GM15510 (cell line): Measurements from ENCODE around the gene COX19.

Experiments used
- POLR2A ChIP-seq: IDR thresholded peaks from 3 replicates; pipeline ENCODE4 v1.6.1; 2011; ENCODE audit warnings: borderline replicate concordance; ENCODE audit not compliant: insufficient read length; ENCODE audit errors: extremely low read depth

The COX19 gene

DNA sequence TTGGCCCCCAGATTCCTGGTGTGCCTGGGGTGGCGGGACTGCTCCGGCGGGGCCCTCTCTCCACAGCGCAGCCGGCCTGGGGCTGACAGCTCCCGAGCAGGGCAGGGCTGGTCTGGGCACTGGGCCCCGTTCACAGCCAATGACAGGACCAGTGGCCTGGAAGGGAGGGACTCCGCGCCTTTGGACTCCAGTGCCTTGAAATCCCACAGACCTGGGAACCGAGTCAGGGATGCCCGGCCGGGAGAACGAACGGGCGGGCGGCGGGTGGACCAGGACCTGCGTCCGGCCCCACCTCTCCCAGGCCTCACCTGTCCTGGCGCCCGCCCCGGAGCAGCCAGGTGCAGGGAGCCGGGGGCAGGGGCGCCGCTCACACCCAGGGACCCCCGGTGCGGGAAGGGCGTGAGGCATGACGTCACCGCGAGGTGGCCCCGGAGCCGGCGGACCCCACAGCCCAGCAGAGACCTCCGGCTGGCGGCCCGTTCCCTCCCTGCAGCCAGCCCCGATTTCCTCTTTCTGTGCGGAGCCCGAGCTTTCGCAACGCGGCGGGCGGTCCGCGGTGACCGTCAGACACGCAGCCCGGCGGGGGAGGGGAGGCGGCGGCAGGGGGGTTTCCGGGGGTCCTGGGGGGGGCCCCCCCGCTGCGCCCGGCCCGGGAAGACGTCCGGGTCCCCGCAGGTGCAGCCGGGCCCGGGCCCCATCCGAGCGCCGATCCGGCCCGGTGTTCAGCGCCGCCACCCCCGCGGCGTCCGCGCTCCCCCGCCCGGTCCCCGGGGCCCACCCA, 21.6 kb downstream of the COX19 start:
- no peak for TF ChIP-seq POLR2A

GRCh38 chr7:952548-953441, 22.6 kb downstream of the COX19 start:
- no peak for TF ChIP-seq POLR2A

DNA sequence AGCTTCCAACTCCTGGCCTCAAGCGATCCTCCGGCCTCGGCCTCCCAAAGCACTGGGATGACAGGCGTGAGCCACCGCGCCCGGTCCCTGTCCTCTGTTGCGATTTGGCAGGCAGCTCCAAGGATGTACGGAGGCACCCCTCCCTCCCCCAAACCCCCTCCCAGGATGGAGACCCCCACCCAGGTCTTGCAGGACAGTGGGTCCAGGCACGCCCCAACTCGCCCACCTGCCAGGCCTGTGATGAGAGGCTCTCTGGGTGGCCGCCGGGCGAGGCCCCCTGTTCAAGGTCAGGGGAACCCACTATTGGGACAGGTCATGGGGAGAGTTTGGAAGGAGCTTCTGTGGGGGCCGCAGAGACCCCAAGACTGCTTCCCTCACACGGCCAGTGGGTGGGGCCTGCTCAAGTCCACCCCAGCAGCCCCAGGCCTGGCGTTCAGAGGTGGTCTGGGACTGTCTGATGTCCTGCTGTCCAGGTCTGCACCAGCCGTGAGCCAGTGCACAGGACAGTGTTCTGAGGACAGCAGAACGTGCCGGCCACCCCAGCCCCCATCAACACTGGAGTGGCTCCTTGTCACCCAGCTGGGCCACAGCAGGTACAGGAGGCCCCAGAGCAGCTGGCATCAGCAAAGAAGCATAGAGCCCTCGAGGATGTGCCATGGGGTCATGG, 23.3 kb downstream of the COX19 start:
- TF ChIP-seq POLR2A = no peak

DNA sequence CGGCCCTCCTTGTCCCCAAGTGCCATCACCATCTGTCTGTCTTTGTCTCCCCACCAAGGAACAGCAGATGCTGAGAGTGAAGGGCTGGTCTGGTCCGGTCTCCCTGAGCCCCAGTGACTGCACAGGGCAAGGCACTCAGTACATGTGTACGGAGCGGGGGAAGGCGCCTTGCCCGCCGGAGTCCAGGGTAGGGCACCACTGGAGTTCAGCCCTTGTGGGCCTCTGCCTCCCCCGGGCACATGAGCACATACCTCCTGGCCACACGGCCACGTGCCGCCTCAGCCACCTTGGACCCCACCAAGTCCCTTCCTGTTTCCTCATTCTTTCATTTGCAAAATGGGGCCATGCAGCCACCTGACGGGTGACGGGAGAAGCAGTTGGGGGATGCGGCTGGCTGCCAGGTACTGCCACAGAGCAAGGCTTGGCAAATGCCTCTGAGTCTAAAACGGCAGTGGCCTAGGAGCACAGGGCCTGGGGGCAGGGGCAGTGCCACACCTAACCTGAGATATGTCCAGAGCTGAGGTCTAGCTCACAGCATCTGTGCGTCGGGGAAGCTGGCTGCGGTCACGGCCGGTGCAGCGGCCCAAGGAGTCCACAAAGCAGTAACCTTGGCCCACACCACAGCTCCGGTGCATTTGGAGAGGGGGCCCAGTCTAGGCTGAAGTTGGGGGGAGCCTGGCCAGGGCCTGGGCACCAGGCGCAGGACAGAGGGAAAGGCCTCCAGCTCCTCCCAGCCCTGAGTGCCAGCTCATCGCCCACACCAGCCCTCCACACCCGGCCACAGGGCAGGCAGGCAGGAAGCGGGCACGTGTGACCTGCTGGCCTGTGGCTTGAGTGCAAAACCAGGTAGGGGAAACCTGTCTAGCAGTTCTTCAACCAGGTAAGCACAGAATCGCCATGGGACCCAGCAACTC, 26.1 kb downstream of the COX19 start:
- TF ChIP-seq POLR2A = no peak

DNA sequence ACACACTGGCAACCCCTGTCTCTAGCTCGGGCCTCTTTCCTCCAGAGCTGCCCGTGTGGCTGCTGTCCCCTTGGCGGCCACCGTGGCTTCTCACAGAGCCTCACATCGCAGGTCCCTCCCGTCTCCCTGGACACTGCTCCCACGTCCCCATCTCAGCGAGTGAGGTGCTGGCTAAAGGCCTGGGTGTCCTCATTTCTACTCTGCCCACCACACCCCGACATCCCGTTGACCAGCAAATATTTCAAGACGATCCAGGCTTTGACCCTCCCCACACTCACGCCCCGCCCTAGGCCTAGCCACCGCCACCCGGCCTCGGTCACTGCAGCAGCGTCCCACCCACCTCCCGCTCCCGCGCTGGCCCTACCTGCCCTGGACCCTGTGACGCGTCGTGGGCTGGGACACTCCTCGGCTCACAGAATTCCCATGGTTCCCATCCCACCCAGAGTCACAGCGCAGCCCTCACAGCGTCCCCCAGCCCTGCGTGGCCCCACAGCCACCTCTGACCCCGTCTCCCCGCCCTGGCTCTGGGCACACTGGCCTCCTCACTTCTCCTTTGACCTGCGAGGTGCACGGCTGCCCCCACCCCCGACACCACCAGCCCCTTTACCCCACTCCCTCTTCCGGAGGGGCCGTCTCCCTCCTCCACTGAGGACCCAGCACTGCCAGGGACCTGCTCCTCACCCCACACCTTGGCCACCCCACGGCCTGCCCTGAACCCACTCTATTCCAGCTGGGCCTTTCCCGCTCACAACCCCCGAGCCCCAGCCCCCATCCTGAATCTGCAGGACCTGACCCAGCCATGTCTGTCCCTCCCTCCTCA, 27.7 kb downstream of the COX19 start:
- TF ChIP-seq POLR2A = no peak

DNA sequence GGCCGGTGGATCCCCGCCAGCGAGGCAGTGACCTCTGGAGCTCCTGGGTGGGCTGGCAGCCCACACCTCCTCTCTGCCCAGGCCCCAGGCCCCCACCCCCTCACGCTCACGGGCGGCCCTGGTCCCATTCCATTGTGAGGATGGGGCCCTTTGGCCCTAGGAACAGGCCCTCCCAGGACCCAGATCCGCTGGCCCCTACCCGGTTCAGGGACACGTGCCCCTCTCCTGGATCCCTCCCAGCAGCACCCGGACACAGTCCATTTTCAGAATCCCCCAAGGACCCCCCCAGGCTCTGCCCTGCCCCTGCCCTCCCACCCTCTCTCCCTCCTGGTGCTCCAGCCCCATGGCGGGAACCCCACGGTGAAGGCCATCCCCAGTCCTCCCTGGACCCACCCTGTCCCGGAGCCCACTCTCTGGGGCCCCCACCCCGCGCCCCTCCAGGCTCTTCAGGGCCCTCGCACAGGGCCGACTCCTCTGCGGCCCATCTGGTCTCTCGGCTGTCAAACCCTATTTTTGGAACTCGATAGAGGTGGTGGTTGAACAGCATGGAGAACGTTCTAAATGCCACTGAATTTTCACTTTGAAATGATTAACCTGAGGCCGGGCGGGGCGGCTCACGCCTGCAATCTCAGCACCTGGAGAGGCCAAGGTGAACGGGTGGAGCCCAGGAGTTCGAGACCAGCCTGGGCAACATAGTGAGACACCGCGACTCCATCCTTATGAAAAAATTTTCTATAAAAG, 28.9 kb downstream of the COX19 start:
- TF ChIP-seq POLR2A = no peak

GRCh38 chr7:945556-946255, 29.6 kb downstream of the COX19 start:
- no peak for TF ChIP-seq POLR2A

DNA sequence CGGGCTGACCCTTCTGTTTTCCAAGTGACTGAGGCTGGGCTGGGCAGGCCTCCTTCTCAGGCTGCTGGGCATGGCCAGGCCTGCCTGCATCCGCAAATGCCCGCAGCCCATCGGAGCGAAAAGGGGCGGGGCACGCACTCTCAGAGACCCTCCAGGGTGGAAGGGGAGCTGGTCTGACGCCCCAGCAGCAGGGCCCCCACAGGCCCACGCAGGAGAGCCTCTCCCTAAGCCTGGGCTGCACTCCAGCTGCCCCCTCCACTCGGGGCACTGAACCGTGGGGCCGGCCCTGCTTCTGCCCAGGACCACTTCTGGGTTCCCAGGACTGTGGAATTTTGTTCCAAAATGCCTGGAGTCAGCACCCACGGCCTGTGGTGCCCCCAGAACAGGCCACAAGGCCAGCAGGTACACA, 30.2 kb downstream of the COX19 start:
- no peak for TF ChIP-seq POLR2A

- no peak for TF ChIP-seq POLR2A
Observed at GRCh38 chr7:944744-945143, 30.6 kb downstream of the COX19 start.

DNA sequence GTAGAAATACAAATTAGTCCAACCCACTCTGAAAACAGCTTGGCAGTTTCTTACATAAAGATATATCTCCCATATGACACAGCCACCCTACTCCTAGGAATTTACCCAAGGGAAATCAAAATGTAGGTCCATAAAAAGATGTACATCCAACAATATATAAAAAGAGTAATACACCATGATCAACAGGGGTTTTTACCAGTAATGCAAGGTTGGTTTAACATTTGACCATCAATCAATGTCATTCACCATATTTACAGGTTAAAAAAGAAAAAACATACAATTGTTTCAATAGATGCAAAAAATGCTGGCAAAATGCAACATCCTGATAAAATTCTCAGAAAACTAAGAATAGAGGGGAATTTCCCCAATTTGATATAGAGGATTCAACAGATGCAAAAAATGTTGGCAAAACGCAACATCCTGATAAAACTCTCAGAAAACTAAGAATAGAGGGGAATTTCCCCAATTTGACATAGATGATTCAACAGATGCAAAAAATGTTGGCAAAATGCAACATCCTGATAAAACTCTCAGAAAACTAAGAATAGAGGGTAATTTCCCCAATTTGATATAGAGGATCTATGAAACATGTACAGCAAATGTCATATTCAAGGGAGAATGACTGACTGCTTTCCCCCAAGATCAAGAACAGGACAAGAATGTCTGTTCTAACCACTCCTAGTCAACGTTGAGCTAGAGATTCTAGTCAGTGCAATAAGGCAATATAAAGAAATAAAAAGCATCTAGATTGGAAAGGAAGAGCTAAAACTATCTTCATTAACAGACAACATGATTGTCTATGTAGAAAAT, 34.5 kb downstream of the COX19 start:
- TF ChIP-seq POLR2A = no peak

DNA sequence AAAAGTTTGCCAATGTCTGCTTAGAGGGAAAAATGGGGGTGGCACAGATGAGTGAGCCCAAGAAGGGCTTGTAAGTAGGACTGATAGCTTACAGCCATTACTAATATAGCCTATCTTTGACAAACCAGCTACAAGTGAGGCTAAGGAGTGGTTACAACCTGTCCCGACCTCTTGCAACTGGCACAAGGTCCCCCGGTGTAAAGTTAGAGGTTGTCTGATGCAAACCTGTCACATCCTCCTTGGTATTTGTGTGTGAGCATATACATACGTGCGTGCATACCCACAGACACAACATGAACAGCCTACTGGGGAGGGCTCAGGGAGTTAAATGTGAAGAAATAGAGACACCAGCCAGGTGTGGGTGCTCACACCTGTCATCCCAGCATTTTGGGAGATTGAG, 35.5 kb downstream of the COX19 start:
- TF ChIP-seq POLR2A = no peak

DNA sequence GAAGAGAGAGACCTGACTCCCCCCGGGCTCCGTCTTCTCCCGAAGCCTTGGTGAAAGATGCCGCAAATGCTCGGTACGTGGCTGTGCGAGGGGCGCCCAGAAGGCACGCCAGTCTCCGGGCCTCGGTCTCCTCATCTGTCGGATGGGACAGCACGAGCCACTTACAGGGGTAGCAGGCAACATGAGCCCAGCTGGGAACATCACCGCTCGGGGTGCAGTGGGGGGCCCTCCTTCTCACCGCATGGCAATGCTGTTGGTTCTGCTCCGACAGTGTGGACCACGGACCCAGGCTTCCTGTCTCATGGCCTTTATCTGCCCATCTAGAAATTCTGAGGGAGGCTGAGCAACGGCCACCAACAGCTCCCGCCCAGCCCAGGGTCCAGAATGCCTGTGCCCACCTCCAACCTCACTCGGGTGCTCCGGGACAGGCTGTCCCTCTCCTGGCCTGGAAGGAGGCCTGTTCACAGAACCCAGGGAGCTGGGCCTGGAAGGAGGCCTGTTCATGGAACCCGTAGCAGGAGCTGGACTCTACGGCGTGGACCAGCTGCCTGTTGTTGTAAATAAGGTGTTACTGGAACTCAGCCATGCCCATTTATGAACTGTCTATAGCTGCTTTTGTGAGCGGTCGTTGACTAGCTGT, 36.7 kb downstream of the COX19 start:
- TF ChIP-seq POLR2A = no peak
